Kidney glomerular epithelial cell (primary cell): ENCODE results near the gene RAPGEF1.

Experiments used
- DNase-seq: peaks from one replicate; lab custom pipeline; 2025; lab: John Stamatoyannopoulos, UW

Gene RAPGEF1

GRCh38 chr9:131528886-131529505, 210.9 kb downstream of the RAPGEF1 start:
- DNase-seq, result no peak

DNA sequence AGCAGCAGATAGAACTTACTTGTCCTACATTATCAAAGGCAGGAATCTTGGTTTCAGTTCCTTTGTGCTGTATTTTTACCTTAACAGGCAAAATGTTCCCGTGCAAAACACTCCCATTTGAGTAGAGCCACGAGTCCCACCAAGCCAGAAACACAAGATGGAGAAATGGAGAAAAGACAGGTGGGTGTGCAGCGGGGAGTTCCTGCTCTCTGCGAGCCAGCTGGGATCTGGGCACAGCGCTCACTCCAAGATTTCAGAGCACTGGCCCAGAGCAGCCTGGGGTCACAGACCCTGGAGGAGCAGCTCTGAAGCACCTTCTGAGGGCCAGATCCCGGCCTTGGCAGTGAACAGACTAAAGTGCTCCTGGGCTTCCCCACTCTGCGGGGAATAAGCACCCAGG, 211.7 kb downstream of the RAPGEF1 start:
- DNase-seq, result no peak
